GM21786 (cell line): ENCODE results near the gene STK39.

ENCODE experiments used
- ATAC-seq: cut with Tn5 transposase; IDR thresholded peaks from one replicate; pipeline ENCODE4 v1.9.1; 2021; ENCODE audit not compliant: unreplicated experiment

The STK39 gene

DNA sequence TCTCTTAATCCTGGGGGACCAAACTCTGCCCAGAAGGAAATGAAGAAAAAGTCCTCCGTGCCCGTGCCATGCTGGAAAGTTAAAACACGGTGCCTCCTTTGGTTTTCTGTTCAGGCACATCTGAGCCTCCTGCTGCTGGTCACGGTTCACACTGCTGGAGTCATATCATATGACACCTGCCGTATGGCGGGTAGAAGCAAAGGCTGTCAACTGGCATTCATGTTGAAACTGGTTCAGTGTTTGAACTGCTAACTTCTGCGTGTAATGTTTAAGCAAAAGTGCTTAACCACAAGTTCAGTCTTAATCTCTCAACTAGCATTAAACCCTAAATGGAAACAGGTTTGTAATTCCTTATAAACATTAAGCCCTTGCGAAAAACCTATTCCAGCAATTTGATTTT lies 3.1 kb downstream of the STK39 start:
- no peak for ATAC-seq

DNA sequence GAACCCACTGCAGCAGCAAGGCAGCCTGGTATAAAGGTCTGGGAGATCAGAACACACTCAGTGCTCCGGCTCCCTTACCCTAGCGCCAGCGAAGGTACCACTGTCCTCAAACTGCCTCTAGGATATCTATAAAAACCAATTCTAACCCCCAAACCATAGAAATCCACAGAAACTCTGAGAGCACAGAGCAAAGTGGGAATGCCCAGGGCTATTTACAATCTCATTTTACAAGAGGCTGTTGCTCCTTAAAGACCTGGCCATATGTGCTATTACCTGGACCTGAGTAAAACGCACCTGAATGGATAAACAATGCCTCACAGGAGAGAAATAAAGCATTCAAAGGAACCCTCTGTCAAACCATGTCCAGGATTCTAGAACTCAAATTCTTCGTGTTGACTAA lies 4.3 kb downstream of the STK39 start:
- ATAC-seq, result no peak

DNA sequence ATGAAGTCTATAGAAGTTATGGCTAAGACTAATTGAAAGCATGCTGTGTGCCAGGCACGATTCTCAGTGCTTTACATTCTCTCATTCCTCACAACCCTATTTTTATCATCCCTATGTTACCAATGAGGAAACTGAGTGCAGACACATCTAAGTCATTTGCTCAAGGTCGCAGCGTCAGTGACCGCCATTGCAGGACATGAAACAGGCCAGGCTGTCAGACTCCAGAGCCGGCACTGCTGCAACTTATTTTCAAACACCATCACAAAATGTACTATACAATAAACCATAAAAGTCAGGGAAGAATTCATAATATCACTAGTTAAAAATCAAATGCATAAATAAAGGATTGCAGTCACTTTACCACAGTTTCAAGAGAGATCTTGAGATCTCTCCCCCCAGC lies 5.6 kb downstream of the STK39 start:
- ATAC-seq, result no peak

DNA sequence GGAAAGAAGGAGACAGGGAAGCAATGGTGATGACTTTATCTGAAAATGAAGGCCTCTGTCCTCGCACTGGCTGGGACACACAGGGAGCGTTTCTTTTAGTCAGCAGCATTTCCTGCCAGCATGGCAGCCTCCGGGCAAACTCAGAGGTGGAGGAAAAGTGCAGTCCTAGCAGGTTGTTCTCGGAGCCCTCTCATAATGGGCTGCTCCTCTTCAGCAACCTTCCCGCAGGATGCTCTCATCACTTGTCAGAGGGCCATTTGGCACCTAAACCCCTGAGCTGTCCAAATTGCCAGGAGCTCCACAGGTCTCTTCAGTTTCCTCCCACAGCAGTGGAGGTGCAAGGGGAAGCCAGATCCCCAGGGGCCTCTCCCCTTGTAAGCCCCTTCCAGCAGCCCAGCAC lies 6.2 kb downstream of the STK39 start:
- ATAC-seq, result no peak

DNA sequence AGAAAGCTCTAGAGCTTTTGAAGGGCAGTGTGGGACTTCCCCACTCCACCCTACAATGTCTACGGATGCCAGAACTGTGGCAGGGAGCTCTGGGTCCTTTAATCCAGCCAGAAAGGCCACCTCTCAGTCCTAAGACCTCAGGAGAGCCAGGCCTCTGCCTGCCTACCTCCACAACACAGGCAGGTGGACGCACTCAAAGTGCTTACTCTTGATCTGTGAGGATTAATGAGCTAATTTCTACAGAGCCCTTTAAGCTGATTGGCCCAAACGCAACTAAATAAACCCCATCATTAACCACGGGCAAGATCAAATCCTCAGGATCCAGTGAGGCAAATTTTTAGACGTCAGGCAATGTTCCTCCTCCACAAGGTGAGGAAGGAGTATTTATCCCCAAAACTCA lies 8.1 kb downstream of the STK39 start:
- no peak for ATAC-seq

DNA sequence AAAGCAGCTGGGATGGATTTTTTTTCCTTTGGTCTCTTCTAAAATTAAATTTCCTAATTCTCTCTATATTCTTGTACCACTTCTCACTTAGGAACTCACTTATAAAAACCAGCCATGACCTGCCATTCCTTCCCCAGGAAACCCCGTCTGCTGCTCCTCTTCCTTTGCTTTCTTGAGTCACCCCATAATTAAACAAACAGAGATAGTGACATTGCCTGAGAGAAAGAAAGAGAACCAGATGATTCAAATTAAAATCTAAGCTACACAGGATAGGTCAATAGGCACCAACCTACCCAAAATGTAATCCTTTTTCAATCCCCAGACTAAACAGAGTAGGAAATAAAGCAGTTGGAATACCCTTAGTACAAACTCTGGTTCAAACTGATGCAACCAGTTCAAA lies 9.7 kb downstream of the STK39 start:
- no peak for ATAC-seq

DNA sequence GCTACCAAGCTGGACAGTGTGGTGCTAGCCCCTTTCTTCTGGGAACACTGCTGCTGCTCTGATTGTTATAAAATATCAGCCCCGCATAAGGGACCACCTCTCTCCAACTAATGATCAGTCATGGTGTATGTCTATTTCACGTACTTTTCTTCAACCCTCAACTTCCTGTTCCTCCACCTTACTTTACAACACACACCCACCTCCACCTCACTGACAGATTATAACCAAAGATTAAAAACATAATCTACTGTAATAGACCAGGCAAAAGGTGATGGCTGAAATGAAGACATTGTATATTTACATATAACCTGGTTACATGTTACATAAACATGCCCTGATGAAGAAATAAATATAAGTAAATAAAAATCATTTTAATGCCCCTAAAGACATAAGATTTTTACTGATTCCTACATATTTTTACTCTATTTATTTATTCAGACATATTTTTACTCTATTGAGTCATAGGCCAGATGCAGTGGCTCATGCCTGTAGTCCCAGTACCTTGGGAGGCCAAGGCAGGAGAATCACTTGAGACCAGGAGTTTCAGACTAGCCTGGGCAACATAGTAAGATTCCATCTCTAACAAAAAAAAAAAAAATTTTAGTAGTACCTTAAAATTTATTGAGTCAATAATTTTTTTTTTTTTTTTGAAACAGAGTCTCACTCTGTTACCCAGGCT lies 12.8 kb downstream of the STK39 start:
- no peak for ATAC-seq

DNA sequence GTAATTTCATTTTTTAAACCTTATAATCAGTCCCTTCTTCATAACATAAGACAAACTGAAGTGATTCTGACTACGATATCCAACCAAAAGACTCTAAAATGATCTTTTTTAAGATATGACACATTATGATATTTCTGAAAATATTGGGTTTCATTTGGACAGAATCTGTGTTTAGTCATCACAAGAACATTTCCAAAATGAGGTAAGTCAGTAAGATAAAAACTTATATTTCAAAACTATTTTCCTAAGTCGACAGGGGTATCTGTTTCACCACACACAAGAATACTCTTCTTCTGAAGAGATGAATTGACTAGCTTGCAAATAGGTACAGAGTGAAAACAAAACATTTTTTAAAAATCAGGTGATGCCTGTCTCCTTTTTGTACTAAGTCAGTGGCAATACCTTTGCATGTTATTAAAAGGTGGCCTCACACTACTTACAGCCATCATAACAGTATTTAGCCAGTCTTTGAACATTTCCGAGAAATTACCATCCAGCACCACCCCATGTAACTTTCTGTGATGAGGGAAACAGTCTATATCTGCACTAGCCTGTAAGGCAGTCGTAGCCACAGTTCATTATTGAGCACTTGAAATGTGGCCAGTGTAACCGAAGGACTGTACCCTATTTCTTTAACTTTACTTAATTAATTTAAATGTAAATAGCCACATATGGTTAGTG lies 13.5 kb downstream of the STK39 start:
- no peak for ATAC-seq

DNA sequence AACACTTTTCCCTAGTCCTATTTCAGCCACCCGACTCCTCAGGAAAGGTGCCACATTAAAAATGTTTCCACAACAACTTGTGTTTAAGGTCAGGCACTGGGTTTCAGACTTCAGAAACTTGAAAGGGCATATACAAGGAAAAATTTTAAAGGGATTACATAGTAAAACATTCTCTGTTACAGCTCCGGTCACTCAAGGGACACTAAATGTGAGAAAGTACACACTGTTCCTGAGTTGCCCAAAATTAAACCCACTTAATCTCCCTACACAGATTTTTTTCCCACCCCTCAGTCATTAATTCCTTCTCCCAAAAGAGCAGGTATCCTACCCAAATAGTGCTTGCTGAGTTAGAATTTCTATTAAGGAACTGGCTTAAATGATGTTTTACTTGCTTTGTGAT lies 14.2 kb downstream of the STK39 start:
- no peak for ATAC-seq

DNA sequence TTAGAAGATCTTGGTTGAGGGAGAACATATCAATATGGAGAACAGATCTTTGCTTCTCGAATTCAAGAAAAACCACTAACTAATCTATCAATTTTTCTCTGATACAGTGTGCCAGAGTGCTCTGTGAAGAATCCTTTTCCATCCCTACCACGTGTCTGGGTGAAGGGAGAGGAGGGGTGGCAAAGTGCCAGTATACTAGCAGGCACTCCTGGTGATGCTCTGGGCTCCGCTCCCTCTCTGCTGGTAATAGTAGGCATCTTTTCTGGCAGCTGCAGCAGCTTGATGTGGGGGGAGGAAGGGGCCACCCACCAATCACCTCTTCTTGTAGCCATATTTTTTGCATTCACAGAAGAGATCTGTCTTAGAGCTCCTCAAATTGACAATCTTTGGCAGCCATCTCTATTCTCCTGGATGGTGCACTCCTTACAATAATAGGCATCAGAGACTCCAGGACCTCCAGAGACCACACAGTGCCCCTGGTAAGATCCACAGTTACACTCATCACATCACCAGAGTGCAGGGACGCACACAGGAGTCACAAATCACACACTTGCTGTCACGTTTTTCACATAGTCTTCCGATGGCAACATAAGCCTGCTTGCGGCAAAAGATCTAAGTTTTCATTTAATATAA lies 15.7 kb downstream of the STK39 start:
- no peak for ATAC-seq

DNA sequence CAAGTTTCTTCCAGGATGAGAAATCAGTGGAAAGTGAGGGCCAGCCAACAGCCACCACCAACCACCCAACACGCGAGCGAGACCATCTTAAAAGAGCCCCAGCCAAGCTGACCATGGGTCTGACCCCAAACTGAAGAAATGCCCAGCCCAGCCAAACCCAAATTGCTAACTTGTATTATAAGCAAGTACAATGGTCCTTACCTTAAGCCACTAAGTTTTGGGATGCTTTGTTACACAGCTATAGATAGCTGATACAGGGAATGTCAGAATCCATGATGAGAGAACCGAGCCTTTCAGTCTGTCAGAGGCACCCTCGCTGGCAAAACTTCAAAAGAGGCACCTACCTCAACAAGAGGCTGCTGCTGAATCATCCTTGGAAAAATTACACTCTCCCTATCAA lies 17.0 kb downstream of the STK39 start:
- no peak for ATAC-seq

DNA sequence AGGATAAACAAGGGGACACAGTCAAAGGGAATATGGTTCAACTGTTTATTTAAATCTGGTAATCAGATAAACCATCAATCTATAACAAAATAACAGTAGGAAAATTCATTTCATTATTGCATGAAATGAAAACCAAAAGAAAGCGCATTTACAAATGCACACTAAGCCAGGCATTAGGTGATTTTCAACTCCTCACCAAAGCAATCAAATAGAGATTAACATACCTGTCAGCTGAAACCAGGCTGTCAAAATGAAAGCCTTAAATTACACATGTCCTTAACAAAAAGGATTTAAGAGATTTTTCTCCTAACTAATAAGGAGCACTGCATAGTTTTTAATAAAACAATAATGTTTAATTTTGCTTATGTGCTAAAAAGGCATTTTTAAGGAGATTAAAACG lies 23.0 kb downstream of the STK39 start:
- no peak for ATAC-seq

DNA sequence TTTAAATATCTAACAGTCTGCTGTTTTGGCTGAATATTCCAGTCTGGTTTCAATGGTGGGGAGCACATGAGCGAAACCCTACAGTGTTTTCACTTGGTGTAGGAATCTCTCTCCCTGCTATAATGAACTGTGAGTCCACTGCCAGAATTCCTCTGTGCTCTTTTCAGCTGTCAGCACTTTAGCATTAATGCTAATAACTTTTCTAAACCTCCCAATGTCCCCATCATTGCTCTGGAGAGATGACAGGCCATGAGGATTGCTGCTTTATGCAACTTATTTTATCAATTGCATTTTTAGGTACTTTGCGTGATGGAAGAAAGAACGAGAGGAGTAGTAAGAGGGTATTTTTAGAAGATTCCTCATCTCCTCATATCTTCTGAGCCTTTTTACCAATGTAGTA lies 25.3 kb downstream of the STK39 start:
- no peak for ATAC-seq

DNA sequence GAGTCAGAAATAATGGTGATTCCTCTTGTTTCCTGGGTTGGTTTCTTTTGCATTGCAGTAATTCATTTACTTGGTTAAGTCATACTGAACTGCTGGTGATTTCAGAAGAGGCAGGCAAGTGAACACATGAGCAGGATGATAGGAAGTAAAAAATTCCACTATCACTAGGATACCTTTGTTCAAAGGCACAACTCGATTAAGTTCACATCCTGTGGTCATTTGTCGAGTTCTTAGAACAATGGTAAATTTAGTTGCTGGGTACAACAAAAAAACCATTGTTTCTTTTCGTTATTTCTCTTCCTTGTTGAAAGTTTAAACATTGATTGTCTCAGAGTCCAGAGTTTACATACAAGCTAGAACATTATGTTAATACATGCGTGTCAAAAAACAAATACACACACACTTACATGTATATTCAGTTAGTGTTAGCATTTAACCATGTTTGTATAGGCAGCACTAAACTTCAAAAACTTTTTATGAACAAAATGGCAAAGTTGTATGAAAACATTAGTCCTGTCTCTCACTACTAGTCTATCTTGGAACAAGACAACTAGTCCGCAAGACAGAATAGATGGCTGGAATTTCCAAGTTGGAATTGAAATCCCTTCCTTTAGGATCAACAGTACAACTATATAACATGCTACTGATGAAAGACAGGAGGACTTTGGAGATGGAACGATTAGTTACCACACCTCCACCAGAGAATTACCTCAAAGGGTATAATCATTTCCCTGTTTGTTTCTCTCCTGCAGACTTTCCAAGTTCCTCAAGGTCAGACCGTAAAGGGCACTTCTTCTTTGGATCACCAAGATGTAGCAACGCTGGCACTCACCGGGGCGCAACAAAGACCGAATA lies 26.2 kb downstream of the STK39 start:
- ATAC-seq, result no peak

DNA sequence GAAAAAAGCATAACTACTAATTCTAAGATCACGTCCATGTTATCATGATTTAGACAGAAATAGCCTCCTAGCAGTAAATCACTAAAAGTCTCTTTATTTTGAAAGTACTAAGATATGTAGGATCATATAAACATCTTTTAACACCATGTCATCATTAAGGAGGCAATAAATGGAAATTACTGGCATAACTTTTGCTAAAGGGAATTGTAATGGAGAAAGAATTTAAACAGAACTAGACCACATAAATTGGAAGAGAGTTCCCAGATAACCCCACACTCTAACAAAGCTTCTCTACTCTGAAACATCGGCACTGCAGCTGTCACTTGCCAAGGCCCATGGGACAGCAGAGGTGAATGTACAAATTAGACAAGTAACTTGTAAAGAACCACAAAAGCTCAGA lies 29.5 kb downstream of the STK39 start:
- ATAC-seq, result no peak

DNA sequence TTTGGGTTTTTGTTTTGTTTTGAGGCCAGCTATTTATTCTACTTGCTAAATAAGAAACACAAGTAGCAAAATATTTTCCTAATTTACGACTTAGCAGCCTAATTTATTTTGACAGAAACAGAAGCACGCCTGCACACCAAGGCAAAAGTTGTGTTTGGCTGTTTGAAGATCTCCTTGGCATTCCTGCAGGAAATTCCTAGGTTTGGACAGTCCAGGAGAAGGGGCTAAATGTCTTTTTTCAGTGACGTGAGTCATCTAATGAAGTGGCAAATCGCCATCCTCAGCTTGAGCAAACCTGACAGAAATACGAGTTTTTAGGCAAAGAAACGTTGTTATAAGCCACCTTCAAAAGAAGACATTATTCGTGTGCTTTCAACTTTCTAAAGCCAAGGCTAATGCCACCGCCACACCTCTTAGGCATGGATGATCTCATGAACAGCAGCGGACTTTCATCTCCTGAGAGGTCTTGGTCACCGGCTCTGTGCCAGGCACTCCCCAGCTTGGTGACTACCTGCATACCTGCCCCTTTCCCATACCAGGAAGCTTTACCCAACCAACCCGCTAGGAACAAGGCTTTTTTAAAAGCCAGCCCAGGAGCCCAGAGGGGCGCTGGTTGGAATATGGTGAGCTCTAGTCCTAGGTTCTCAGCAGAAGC lies 30.9 kb downstream of the STK39 start:
- ATAC-seq, result no peak

DNA sequence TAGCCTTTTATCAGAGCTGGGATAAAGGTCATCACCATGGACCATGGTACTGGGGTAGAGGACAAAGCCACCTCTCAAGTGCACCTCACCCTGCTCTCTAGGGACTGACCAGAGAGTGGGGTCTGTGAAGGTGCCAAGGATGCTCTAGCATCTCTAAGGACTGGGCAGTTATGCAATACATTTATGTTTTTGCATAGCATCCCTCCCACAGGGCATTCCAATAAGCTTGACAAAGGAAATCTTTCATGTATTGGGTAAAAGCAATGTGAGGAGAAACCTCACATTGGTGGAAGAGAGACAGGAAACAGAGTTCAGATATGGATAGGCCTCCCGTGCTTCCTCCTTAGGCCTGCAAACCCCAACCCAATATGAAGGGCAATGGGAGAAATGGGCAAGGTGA lies 31.6 kb downstream of the STK39 start:
- ATAC-seq, result no peak

DNA sequence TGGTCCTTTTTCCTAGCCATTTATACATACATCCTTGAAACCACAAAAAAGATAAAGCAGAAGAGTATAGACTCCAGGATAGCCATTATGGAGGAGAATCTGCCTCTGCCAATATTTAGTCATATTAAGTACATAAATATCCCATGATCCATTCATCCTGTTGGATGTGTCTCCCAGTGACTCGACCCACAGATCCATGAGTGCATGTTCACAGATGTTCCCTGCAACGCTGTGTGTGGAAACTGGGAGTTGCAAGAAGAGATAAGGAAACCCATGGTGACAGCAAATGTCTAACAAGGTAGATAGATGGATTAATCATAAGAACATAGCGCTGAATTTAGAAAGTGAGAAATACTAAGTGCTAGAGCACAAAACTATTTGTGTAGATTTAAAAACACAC lies 34.5 kb downstream of the STK39 start:
- no peak for ATAC-seq

DNA sequence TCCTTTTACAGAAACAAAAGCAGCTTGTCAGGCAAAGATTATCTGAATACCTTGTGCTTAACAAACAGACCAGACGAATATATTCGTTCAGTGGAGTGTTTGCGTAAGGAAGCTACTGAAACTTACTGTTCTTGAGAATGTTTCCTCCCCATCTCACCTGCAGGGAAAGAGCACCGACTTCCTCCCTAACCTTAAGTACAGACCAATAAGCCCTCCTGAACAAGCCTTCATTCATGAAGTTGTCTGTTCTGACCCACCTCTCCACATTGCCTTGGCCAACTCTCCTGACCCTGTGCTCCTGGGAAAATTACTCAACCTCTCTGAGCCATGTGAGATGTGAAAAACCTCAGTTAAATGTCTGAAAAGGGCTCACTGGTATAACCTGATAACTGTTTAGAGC lies 35.2 kb downstream of the STK39 start:
- no peak for ATAC-seq

DNA sequence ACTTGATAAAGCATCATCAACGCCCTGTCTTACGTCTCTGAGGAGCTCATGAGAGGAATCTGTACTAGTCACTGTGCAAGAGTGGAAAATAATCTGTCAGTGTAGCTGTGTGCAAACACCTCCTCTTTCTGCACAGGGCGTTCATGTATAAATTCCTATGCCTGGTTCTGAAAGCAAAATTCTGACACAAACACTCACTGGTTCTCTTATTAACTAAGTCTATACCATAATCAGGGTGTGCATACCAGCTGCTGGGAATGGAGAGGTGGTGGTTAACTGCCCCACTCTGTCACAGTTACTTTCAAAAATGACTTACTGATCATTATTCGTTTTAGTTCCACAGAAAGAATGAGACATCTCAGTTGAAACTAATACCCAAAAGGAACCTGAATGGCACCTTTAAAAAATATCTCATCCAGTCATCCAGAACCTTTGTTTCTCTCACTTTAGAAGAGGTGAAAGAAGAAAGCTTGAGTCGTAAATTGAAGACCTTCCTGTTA lies 35.7 kb downstream of the STK39 start:
- peak; percentile 75 for ATAC-seq
